ENCODE results near the gene MTMR6.

MTMR6 gene

DNA sequence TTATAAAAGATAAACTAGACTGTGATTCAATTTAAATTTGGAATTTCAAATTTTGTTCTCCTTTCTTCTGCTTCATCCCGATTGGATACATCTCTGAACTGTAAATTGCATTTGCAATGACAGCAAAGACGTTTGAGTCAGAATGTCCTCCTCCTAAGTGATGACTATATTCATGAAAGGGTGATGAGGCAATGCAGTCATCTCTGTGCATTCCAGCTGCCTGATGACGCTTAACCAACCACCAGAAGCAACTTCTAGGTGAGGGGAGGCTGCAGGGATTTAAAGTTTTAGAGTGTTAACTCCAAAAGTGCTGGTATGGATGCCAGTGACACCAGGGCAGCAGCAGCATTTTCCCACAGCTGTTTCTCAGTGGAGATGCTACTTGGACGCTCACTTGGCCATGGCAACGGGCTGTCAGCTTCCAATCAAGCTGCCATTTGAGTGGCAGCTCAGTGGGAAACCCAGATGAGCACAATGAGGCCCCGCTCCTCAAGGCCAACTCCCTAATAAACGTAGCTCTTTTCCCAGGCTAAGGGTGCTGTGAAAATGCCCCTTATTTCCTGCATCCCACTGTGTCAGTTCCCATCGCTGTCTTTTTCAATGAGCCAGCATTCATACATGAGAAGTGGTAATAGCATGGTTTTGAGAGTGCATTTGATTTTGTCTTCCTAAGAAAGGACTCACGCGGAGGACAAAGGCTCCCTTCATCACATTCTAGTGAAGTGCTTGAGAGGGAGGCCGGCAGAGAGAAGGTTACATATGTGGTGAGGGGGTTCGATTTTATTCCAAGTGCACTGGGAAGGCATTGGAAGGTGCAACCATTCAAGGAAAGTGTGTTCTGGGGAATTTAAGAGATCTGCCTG, 70.0 kb downstream of the MTMR6 start:
- DNase-seq (ENCODE audit: low read depth in 2 of 2) = no peak

DNA sequence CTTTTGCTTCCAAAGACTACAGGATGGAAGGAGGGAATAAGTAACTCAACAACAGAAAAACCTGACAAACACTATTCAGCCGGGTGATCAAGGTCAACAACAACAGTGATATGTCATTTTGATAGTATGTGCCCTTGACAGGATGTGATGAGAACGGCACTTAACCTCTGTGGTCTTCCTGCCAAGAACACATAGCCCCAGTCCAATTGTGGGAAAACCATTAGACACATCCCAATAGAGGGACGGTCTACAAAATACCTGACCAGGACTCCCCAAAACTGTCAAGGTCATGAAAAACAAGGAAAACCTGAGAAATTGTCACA, 72.1 kb downstream of the MTMR6 start:
- DNase-seq (ENCODE audit: low read depth in 2 of 2) = no peak

DNA sequence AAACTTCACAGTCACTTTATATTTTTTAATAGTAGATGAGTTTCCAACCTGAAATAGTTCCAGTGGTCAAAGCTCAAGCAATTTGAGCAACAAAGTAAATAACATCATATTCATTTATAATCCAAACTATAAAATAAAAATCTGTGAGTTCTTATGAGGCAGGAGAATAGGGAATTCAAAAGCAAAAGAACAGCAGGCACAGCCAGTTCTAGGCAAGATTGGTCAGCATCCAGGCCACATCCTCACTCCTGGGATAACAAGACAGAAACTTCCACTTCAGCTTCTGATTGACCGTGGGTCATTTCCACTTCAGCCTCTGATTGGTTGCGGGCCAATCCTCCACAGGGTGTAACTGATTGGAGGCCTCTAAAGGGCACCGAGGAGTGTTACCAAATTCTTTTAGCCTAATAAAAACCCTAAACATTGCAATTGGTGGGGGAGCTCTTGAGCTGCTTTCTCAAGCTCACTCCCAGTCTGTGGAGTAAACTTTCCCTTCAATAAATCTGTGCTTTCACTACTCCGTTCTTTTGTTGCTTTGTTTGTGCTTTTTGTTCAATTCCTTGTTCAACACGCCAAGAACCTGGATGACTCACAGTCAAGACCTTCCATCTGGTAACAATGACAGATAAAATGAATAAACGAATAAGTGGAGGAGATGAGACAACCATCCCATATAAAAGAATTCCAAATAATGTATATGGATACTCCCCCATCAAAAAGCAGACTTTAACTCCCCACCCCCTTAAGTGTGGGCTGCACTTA, 72.6 kb downstream of the MTMR6 start:
- DNase-seq (ENCODE audit: low read depth in 2 of 2) = no peak

DNA sequence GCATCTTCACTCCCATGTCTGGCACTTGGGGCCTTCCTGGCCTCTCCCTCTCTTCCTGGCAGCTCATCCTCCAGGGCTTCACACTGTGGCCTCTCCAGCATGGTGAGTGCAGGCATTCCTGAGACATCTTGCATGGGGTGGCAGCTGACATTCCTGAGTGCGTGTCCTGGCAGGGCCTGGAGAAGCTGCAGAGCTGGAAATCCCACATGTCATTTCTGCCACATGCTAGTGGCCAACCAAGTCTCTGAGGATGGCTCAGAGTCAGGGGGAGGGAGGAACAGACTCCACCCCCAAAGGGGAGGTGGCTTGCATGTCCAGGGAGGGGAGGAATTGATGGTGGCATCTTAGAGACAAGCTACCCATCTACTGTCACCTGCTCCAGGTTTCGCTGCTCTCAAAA, 73.6 kb downstream of the MTMR6 start:
- no peak for DNase-seq (ENCODE audit: low read depth in 2 of 2)

DNA sequence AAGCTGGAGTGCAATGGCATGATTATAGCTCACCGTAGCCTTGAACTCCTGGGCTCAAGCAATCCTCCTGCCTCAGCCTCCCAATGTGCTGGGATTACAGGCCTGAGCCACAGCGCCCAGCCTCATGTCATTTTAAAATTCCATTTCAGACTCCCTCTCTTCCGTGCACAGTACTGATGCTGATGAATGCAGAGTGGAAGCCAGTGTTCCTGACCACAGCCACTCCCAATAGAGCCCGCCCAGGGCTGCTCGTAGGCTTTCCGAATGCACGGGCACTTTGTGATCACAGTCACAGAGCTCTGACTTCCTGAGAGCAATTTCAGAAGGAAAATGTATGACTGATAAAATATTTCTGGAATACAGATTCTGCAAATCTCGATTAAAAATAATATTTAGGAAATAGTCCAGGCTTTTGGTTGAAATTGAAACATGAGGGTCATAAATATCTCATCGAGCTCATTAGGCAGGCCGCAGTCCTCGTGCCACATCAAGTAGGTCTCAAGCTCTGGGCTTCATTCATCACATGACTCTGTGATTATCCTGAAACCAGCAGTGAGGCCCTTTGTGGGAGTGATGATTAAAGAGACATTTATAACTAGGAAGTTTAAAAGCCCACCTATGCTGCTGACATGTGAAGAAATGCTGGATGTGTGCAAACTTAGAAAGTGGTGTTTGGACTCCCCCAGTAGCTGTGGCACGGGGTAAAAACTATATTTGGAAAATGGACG, 76.3 kb downstream of the MTMR6 start:
- DNase-seq (ENCODE audit: low read depth in 2 of 2) = no peak

DNA sequence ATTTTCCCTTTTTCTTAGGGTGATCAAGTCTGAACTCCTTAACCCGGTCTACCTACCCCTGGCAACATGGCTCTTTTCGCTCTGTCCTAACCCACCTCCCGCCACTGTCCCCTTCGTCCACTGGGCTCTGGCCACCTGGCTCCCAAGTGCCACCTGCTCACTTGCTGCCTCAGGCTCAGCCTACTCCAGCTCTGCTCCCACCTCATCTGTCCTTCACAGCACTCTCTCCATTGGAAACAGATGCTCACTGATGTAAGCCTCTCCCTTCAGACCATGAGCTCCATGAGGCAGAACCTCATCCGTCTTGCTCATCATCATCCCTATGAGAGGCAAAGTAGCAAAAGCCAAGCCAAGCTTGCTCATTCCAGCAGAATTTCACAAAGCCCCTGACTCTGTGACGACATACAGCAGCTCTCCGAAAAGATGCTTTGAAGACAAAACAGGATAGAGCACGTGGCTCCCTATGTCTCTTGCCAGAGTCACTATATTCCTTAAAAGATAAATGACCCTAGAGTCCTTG, 79.9 kb downstream of the MTMR6 start:
- DNase-seq (ENCODE audit: low read depth in 2 of 2) = no peak

DNA sequence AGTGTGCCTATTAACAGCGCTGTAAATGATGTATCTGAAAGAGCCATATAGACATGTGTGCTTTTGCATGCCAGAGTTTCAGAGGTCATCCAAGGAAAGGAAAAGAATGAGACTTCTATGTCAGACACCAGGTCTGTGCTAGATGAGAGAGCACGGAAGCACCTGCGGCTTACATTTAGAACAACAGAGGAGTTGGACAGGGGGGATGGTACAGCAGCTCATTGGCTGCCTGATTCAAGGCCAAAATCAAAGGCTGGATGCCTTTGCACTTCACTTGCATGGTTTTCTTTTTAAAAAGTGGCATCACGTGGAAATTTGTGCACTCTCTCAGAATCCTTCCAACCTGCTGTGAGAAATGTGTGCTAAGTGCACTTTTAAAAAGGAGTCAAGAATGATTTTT, 82.4 kb downstream of the MTMR6 start:
- DNase-seq (ENCODE audit: low read depth in 2 of 2) = no peak

DNA sequence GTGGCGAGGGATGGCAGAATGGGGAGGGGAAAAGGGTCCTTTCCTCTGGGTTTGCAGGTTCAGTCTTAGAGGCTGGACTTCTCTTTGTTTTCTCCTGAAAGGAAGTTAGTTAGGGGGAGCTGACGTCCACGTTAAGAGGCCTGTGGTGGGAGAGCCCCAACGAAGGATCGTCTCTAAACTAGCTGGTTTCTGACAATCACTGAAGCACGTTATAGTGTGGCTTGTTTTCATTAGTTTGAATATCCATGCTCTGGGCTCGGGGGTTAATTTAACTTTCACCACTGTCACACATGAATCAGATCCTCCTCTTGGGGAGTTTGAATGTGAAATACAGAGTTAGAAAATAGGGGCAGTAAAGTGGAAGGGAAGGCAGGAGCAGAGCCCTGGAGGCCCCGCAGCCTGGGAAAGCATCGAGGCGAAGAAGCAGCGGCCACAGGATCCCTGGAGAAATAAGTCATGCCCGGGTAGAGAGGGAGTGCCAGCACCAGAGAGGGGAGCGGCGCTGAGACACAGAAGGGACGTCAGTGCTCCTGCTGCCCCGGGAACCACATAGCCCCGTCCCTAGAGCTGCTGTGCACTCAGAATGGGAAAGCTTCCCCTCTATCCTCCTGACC, 84.1 kb downstream of the MTMR6 start:
- DNase-seq (ENCODE audit: low read depth in 2 of 2) = no peak

DNA sequence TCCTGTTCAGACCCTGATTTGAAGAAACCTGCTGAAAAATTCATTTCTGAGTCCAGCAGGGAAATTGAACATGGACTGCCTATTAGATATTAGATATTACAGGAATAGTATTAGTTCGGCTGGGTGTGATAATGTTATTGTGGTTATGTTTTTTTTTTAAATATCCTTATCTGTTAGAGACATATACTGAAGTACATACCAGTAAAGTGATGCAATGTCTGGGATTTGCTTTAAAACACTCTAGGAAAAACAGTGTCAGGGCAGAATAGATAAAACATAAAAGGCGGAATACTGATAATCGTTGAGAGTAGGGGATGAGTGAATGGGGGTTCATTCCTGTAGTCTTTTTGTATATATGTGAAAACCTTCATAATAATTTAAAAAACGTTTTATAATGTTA, 86.5 kb downstream of the MTMR6 start:
- DNase-seq (ENCODE audit: low read depth in 2 of 2) = no peak

DNA sequence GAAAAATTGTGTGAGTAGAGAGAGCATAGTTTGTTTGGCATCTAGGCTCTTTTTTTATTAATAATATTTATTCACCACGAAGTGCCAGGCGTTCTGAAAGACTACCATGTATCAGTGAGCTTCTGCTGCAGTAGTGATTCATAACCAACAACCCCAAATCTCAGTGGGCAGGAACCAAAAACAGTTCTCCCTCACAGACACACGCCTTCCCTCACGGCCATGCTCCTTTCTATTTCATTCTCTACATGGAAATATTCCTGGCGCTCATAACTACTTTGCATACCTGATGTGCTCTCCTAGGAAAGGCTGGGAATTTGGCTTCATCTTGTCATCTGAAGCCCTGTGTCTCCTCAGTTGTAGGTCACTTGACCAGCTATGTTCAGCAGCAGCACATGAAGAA, 88.6 kb downstream of the MTMR6 start:
- DNase-seq (ENCODE audit: low read depth in 2 of 2) = no peak

DNA sequence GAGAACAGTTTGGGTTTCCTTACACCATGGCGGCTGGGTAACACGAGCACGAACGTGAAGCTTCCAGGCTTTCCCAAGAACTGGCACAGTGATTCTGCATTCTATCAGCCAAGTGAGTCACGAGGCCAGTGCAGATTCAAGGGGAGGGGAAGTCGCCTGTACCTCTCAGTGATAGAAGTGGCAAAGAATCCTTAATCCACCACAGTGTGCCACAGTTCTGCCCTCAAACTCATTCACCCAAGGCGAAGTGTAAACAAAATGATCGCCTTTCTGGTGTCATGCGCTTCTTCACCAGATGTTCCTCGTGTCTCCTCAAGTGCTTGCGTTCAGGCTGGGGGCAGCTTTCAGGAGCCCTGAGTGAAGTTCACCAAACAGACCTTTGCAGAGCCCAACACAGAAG, 90.3 kb downstream of the MTMR6 start:
- DNase-seq (ENCODE audit: low read depth in 2 of 2) = no peak

Measured in stimulated activated CD8-positive, alpha-beta memory T cell treated with anti-CD3 and anti-CD28 coated beads, Interleukin-7, amount 100 ng/mL, for 4 hours (primary cell).